Loucy (cell line): ENCODE measurements around the gene LCE3C.

ENCODE experiments used
- EZH2phosphoT487 ChIP-seq: fragments of 200-600 bp; IDR thresholded peaks from 2 replicates; pipeline ENCODE4 v1.6.1; 2018; ENCODE audit warnings: antibody characterized with exemption, mild to moderate bottlenecking, moderate library complexity, borderline replicate concordance
- TF ChIP-seq, protein P1 (sequence below): fragments of 200-600 bp; sonication (generic); conservative IDR thresholded peaks from 2 replicates; pipeline ENCODE4 v1.5.1; 2014; ENCODE audit warnings: mild to moderate bottlenecking, antibody characterized with exemption, low read length

DNA sequence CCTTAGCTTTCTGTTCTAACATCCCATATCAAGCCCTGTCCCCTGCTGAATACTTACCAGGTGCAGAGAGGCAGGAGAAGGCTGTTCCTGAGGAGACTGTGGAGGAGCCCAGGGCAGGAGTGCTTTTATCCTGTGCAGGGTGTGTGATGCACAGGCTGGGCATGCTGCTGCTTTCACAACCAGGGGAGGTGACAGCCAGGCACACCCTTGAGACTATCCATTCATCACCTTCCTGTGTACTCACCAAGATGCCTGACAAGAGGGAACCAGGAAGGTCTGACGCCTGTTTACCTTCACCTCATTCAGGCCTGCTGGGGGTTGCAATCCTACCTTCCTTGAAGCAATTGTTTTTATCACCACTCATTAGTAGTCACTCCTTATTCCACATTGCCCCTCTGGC is 33.4 kb upstream of the LCE3C start, which contains the start of gene LCE3E:
- TF ChIP-seq, protein P1, sequence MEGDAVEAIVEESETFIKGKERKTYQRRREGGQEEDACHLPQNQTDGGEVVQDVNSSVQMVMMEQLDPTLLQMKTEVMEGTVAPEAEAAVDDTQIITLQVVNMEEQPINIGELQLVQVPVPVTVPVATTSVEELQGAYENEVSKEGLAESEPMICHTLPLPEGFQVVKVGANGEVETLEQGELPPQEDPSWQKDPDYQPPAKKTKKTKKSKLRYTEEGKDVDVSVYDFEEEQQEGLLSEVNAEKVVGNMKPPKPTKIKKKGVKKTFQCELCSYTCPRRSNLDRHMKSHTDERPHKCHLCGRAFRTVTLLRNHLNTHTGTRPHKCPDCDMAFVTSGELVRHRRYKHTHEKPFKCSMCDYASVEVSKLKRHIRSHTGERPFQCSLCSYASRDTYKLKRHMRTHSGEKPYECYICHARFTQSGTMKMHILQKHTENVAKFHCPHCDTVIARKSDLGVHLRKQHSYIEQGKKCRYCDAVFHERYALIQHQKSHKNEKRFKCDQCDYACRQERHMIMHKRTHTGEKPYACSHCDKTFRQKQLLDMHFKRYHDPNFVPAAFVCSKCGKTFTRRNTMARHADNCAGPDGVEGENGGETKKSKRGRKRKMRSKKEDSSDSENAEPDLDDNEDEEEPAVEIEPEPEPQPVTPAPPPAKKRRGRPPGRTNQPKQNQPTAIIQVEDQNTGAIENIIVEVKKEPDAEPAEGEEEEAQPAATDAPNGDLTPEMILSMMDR = no peak
- TF ChIP-seq EZH2phosphoT487 = no peak
